ENCODE data around the gene C12orf42.
"Not testable (repeated sequence)": the region's sequence is repeated elsewhere in the genome, so short reads cannot be mapped to it uniquely, and the experiment has no call there.

C12orf42 gene

DNA sequence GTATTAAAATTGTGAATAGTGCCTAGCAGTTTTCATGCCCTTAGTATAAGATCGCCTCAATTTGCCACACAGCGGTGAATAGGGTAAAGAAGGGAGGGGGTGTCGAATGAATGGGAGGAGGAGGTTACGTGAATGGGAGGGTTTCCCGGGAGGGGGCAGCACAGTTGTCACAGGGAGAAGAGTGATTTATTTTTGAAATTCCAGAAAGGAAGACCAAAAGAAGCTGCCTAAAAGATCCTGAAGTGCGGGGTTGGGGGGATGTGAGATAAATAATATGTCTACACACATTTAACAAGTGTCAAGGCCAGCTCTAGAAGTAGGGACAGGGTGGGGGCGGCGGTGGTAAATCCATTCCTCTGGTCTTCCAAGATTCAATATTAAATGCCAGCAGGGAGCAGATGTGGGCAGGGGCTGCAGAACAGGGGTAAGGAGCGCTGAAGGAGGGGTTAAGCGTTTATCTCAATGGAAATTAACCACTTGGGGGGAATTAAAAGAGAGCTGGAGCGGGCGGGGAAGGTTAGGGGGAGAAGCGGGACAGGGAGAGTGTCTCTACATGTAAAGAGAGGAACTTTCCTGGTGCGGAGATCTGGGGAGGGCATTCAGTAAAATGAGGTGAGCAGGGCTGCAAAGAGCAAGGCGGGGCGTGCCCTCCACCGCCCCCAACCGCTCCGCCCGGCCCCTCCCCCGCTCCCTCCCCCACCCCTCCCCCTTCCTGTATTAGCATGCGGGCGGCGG lies 867 bp downstream of the C12orf42 start:
- DNase-seq (ENCODE audit: low read depth), result no peak

DNA sequence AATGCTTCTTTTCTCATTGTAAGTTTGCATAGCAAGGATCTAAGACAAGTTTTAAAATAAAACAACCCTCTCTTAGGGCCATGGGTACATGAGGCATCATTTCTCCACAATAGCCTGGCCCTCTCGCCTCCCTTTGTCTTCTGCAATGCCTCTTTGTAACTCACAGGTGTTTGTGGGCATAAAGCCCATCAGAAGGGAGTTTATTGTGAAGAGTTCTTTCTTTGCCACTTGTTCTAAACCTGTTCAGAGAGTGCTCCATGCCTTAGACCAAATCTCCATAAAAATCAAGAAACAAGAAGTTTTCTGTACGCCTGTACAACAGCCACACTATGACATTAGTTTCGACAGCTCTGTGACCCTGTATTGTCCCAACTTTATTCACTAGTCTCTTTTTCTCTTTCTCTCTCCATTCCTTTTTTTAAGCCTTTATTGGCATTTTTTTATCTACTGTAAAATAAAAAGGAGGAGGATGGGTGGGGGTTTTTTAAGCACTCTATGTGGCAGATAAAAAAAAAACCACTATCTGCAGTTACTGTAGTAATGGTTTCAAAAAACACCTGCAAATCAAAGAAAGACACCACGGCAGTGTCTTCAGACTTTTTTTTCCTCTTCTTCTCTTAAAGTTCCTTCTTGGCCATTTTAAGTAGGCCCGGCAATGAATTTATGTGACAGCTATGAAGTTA lies 1.6 kb downstream of the C12orf42 start:
- DNase-seq (ENCODE audit: low read depth), result no peak

DNA sequence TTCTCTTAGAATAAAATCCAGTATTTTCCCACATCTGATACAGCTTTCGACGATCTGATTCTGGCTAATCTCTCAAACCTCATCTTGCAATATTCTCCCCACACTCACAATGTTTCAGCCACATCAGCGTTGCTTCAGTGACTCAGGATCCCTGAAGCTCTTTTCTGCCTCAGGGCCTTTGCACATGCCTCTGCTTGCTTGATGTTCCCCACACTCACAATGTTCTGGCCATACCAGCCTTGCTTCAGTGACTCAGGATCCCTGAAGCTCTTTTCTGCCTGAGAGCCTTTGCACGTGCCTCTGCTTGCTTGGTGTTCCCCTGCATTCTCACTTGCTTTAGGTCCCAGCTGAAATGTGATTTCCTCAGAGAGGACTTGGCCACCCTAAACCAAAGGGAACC lies 2.6 kb downstream of the C12orf42 start:
- no peak for DNase-seq (ENCODE audit: low read depth)

DNA sequence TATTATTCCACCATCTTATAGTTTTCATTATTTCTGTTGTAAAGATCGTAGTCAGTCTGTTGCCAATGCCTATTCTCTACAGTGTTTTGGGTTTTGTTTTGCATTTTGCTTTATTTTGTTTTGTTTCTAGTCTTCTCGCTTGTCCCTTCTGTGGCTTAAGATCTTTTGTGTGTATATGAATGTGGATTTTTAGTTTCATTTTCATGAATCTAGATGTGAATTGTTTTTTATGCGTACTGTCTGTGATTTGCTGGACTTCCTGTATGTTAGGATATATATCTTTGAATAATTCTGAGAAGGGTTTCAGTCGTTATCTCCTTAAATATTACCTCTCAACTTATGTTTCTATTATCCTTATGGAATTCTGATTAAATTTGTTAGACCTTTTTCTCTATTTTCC lies 13.4 kb downstream of the C12orf42 start:
- no peak for DNase-seq (ENCODE audit: low read depth)

DNA sequence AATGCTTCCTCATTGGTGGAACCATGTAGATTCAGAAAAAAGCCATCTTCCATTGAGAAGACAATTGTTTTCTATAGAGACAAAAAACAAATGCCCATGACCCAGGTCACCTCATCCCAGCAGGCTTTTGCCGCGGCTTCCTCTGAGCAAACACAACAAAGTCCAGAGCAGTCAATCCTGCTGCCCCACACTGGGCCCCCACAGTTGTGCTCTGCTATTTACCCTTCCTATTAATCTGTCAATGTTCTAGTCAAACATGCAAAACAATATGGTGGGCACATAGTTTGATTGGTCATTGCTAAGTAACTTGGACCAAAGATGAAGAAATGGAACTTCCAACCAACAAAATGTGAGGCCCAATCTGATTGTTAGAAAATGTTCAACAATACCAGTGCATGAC lies 20.7 kb downstream of the C12orf42 start:
- no peak for DNase-seq (ENCODE audit: low read depth)

DNA sequence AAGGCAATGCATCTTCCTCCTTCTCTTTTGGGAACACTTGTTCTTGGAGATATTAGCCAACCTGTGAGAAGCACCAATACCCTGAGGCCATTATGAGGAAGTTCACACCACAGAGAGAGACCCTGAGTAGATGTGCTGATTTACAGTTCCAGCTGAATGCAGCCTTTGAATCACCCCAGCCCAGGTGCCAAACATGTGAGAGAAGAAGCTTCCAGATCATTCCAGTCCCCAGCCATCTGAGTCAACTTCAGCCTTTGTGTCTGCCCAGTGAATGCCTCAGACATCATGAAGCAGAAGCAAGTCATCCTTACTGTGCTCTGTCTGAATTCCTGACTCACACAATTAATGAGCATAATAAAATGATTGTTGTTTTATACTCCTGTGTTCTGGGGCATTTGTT lies 25.1 kb downstream of the C12orf42 start:
- no peak for DNase-seq (ENCODE audit: low read depth)

DNA sequence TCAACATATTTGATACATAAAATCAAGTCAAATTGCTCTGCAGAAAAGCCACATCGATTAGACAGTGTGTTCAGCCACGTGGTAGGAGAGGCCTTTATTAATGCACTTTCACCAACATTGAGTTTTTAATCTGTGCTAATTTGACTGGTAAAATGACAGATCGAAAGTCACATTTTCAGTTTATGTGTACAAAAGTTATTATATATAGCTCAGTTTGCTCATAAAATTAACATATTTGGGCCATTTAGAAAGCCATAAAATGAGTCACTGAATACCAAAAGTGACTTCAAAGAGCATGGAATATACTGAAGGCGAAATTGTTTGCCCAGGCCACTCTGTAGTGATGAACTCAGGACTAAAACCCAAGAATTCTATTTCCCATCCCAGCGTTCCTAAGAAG lies 26.0 kb downstream of the C12orf42 start:
- no peak for DNase-seq (ENCODE audit: low read depth)

DNA sequence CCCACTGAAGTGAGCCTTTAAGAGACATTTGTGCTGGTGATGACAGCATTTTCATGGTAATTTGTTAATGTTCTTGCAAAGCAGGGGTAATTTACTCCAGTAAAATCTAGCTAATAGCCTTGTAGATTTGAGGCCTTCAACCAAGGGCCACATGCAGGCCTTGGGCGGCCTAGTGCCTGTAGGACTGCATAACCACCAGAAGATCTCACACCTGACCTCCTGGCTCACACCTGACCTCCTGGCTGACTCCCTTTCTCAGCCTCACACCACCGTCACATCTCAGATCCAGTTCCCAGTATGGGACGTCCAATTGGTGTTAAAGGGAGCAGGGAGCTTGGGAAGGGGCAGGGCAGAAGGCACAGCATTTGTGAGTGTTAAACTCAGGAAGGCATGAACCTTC lies 26.9 kb downstream of the C12orf42 start:
- no peak for DNase-seq (ENCODE audit: low read depth)

DNA sequence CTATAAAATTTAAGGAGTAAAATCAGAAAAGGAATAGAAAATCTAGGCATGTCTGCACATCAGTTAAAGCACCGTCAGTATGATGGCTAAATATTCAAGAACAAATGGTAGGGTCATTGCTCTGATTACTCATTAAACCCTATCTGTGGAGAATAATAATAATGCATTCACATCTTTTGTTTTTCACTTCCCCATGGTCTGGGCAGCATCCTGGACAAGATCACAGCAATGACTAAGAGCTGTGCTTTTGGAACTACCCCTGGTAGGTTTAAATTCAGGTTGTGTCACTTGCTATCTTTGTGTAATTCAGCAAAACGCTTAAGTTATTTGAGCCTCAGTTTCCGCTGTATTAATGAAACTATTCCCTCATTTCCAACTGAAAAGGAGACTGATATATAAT lies 33.1 kb downstream of the C12orf42 start:
- no peak for DNase-seq (ENCODE audit: low read depth)

DNA sequence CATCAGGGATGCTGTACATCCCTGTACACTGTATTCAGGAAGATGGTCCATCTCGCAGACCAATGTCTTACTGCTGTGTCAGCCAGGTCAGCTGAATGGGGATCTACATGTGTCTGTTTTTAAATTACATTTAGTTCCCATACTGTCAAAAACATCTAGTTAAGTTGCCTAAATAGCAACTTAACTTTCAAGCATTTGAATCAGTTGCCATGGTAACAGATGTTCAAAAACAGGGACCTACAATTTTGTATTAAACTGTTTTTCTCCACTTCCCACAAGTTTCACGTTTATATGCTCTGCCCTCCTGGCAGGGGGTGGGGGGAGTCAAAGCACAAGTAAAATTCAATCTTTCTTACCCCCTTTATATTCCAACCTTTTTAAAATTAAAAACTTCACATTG lies 38.3 kb downstream of the C12orf42 start:
- DNase-seq (ENCODE audit: low read depth), result no peak

DNA sequence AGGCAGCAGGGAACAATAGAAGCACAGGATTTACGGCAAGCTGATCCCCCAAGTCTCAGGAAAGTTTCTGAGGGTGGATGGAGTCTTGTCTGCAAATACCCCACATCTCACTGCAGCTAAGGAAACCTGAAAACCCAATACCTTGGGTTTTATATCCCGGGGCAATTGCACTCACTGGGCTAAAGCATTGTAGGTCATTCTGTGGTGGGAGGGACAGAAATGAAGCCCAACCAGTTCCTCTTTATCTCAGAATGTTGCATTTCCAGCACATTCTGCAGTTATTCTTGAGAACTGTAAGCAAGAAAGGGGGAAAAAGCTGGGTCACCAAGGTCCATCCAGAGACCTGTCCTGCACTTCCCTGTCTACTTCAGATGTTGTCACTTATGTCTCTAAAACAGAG lies 39.8 kb downstream of the C12orf42 start:
- DNase-seq (ENCODE audit: low read depth), result no peak

DNA sequence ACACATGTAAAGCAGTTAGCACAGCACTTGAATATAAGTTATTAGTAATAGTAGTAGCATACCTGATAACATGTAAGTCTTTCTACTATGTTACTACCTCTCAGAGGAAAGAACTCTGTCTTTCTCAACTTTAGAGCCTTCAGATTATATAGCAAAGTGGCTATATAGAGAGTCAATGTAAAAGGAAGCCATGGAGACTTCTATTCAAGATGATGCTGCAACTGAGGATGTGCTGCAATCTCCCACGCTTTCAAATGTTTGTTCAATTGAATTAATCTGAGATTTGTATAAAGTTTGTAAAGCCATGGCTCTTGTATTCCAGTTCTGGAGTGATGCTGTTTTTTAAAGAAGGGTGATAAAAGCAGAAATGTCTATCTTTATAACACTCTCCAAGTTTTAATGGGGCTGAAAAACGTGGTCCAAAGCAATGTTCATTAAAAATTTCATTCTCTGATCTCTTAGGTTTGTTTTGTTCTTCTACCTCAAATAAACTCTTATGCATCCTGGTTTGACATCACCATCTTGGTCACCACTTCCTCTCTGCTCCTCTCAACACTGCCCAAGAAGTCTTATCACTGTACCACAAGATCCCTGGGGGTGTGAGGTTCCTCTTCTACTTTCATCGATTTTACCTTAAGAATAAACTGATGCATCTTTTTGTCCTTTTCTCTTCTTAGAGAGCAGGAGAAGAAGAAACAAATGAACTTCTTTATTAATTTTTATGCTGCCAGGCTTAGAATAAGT lies 40.6 kb downstream of the C12orf42 start:
- DNase-seq (ENCODE audit: low read depth), result no peak

DNA sequence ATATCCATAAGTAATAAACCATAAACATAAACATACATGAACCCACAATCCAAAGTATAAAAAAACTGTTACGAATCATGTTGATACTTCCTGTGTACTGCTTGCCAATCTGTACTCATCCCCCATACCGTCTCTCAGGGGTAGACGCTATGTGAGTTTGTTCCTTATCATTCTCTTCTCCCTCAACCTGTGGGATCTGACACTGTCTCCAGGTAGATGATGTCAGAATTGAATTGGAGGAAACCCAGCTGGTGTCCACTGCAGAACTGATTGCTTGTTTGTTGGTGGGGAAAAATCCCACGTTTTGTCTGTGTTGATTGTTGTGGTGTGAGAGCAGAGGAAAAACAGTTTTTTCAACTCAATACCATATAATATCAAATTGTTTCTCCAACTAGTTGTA lies 50.8 kb downstream of the C12orf42 start:
- DNase-seq (ENCODE audit: low read depth), result no peak

DNA sequence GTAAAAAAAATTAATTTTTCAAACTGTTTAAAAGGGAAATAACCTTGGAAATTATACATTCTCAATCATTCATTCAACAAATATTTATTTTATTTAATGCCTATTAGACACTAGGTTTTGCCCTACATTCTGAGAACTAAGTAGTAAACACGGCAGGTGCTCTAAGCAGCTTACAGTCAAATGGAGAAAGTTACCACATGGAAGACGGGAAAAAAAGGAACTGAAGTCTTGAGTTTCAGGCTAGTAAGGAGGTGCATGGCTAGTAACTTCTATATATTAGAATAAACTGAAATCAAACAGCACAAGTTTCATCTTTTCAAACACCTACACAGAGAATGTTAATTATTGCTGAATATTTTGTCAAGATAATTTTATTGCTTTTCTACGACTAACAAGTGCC lies 52.9 kb downstream of the C12orf42 start:
- DNase-seq (ENCODE audit: low read depth), result no peak

DNA sequence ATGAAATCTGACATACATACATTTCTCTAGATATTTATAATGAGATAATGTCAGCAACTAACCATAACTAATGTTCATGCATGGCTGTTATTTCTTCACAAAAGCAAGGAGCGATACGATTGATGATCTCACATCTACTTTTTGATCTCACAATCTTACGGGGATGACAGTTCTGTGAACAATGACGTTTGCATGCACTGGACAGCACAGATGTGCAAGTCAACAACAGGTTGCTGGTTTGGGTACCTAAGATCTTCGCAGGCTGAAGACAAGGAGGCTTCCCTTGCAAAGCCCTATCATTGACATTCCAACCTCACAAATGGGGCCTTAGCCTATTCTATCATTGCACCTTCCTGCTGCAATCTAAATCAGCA lies 53.6 kb downstream of the C12orf42 start:
- DNase-seq (ENCODE audit: low read depth), result no peak

DNA sequence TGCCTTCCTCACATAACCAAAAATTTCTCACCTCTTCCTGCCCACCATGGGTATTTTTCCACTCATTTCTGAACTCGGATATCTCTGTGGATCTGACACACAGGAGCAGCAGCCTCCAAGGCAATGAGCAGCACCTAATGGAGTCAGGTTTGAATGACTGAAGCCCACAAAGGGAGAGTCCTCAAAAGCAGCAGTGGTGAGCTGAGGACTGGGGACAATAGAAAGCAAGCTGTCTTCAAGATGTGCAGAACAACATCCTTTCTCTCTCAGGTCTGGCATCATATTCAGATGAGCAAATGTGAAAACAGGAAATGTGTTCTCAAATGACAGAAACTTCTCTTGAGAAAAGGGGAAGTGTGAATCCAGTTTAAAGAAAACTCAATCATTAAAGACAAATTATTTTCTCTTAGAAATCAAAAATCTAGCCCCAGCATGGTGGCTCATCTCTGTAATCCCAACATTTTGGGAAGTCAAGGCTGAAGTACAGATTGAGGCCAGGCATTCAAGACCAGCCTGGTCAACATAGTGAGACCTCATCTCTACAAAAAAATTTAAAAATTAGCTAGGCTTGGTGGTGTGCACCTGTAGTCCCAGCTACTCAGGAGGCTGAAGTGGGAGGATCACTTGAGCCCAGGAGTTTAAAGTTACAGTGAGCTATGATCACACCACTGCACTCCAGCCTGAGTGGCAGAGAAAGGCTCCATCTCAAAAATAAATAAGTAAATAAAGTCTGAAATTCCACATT lies 54.2 kb downstream of the C12orf42 start:
- DNase-seq (ENCODE audit: low read depth), result no peak

DNA sequence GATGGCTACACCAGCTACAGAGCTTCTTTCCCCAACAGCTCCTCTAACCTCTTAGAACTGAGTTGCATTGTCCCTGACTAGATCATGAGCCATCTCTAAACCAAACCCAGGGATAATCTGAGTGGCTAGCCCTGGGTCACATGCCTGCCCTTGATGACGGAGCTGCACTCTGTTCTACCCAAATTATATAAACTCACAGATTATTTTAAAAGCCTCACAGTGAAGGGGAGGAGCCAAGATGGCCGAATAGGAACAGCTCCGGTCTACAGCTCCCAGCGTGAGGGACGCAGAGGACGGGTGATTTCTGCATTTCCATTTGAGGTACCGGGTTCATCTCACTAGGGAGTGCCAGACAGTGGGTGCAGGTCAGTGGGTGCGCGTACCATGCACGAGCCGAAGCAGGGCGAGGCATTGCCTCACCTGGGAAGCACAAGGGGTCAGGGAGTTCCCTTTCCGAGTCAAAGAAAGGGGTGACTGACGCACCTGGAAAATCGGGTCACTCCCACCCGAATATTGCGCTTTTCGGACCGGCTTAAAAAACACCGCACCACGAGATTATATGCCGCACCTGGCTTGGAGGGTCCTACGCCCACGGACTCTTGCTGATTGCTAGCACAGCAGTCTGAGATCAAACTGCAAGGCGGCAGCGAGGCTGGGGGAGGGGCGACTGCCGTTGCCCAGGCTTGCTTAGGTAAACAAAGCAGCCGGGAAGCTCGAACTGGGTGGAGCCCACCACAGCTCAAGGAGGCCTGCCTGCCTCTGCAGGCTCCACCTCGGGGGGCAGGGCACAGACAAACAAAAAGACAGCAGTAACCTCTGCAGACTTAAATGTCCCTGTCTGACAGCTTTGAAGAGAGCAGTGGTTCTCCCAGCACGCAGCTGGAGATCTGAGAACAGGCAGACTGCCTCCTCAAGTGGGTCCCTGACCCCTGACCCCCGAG lies 61.3 kb downstream of the C12orf42 start:
- DNase-seq (ENCODE audit: low read depth), result not testable (repeated sequence)

DNA sequence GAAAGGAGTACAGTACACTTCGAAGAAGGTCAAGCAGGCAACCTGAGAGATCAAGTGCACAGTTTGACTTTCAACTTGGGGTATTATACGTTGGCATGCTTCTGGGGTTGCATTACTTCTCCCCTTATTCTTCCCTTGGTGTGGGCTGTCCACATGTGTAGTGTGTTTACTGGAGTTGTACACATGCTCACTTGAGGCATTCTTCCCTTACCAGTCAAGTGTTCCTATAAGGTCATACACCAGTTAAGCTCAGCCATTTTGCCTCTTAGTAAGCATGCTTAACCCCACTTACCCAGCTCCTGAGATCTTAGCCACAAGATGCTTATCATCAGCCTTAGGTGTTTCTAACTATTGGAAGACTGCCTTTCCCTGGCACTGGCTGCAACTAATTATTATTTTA lies 63.8 kb downstream of the C12orf42 start:
- no peak for DNase-seq (ENCODE audit: low read depth)

DNA sequence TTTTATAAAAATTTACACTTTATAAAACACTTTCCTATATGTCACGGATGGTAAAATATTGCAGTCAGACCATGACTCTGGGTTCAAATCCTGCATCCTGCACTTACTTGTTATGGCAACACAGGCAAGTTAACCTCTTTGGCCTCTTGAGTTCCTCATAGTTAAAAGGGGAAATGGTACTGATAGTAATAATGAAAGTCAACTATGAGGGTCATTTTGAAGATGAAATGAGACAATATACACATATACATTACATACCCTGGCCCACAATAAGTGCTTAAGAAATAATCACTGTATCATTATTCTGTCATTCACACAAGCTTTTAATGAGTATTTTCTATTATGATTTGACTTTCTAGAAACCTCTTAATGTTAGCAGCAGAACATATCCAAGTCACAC lies 64.4 kb downstream of the C12orf42 start:
- no peak for DNase-seq (ENCODE audit: low read depth)

DNA sequence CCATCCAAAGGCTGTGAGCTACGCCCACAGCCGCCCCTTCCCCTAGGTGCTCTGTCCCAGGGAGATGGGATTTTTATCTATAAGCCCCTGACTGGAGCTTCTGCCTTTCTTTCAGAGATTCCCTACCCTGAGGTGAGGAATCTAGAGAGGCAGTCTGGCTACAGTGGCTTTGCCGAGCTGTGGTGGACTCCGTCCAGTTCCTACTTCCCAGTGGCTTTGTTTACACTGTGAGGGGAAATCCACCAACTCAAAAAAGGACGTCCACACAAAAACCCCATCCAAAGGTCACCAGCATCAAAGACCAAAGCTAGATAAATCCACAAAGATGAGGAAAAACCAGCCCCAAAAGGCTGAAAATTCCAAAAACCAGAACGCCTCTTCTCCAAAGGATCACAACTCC lies 70.1 kb downstream of the C12orf42 start:
- DNase-seq (ENCODE audit: low read depth), result not testable (repeated sequence)

DNA sequence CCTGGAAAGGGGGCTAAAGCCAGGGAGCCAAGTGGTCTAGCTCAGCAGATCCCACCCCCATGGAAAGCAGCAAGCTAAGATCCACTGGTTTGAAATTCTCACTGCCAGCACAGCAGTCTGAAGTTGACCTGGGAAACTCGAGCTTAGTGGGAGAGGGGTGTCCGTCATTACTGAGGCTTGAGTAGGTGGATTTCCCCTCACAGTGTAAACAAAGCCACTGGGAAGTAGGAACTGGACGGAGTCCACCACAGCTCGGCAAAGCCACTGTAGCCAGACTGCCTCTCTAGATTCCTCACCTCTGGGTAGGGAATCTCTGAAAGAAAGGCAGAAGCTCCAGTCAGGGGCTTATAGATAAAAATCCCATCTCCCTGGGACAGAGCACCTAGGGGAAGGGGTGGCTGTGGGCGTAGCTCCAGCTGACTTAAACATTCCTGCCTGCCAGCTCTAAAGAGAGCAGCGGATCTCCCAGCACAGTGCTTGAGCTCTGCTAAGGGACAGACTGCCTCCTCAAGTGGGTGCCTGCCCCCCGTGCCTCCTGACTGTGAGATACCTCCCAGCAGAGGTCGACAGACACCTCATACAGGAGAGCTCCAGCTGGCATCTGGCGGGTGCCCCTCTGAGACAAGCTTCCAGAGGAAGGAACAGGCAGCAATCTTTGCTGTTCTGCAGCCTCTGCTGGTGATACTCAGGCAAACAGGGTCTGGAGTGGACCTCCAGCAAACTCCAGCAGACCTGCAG lies 70.8 kb downstream of the C12orf42 start:
- not testable (repeated sequence) for DNase-seq (ENCODE audit: low read depth)

All from T-helper 22 cell (primary cell).